ENCODE data around the gene PHACTR3.

Gene PHACTR3

DNA sequence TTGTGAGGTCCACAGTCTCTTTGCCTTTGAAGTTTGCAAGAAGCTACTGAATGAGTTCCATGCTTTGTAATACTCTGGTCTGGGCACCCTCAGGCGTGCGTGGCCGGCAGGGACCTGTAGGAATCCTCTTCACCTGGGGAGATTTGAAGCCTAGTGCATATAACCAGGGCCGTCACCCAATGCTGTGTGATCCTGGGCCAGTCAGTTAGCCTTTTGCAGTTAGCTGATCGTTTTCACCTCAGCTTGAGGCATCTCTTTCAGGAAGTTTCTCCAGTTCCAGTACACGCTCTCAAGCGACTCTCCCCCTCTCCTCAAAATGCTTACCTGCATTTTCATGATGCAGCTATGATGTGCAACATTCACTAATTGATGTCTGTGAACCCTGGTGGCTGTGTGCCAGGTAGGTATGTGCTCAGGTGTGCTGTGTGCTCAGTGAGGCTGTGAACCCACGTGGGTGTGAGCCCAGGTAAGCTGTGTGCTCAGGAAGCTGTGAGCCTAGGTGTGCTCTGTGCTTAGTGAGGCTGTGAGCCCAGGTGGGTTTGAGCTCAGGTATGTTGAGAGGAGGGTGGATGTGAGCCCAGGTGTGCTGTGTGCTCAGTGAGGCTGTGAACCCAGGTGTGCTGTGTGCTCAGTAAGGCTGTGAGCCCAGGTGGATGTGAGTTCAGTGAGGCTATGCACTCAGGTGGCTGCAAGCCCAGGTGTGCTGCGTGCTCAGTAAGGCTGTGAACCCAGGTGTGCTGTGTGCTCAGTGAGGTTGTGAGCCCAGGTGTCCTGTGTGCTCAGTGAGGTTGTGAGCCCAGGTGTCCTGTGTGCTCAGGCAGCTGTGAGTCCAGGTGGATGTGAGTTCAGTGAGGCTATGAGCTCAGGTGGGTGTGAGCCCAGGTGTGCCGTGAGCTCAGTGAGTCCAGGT, 120.4 kb downstream of the PHACTR3 start:
- H3K27ac ChIP-seq = no peak overlapping the region
- TF ChIP-seq, protein P1, sequence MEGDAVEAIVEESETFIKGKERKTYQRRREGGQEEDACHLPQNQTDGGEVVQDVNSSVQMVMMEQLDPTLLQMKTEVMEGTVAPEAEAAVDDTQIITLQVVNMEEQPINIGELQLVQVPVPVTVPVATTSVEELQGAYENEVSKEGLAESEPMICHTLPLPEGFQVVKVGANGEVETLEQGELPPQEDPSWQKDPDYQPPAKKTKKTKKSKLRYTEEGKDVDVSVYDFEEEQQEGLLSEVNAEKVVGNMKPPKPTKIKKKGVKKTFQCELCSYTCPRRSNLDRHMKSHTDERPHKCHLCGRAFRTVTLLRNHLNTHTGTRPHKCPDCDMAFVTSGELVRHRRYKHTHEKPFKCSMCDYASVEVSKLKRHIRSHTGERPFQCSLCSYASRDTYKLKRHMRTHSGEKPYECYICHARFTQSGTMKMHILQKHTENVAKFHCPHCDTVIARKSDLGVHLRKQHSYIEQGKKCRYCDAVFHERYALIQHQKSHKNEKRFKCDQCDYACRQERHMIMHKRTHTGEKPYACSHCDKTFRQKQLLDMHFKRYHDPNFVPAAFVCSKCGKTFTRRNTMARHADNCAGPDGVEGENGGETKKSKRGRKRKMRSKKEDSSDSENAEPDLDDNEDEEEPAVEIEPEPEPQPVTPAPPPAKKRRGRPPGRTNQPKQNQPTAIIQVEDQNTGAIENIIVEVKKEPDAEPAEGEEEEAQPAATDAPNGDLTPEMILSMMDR (IDR thresholded peaks at IDR 0.05) = no peak
- TF ChIP-seq ZFX (IDR thresholded peaks at IDR 0.05; ENCODE audit: borderline replicate concordance) = no peak

DNA sequence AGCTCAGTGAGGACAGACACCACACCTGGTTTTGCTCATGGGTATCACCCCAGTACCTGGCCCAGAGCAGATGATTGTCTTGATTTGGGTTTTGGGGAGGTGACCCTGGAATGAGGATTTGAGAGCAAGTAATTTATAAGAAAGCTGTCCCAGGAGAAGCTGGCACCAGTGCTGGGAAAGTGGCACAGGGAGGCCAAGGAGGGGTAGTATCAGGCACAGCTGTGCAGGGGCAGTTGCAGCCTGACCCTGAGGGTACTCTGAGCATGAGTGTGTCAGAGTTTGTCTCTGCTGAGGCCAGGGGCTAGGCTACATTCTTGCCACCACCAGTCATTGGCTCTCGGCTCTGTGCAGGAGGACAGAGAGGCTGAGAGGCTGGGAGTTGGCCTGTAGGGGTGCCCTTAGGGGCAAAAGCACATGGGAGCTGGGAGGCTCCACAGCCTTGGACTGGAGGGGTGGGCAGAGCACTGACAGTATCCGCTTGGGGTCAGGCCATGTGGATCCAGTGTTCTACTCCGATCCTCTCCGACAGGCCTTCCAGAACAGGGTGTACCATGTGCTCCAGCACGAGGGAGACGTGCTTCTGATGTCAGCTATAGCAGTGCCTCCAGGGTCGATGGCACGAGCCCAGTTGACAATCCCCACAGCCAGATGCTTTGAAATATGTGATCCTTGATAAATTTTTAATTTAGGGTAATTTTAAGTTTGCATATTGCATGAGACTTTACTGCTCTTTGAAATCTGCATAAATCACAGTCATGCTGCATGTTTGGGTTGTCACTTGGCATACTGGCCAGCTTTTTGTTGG, 121.3 kb downstream of the PHACTR3 start:
- H3K27ac ChIP-seq = no peak overlapping the region
- TF ChIP-seq ZFX (IDR thresholded peaks at IDR 0.05; ENCODE audit: borderline replicate concordance) = no peak
- TF ChIP-seq, protein P1 (IDR thresholded peaks at IDR 0.05) = no peak

DNA sequence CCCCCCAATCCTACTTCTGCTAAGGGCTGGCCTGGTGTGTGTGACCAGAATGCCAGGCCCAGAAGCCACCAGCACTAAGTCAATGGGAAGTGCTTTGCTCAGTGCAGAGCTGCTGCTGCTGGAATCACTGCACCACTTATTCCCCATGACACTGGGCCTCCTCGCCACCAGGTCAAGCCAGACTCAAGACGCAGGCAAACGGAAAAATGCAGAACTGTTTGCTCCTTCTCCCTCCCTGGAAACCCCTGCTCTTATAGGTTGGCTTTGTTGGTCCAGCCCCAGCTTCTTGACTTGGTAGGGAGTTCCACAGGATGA, 121.9 kb downstream of the PHACTR3 start:
- TF ChIP-seq, protein P1 (IDR thresholded peaks at IDR 0.05) = no peak
- no peak for TF ChIP-seq ZFX (IDR thresholded peaks at IDR 0.05; ENCODE audit: borderline replicate concordance)
- H3K27ac ChIP-seq = no peak overlapping the region

DNA sequence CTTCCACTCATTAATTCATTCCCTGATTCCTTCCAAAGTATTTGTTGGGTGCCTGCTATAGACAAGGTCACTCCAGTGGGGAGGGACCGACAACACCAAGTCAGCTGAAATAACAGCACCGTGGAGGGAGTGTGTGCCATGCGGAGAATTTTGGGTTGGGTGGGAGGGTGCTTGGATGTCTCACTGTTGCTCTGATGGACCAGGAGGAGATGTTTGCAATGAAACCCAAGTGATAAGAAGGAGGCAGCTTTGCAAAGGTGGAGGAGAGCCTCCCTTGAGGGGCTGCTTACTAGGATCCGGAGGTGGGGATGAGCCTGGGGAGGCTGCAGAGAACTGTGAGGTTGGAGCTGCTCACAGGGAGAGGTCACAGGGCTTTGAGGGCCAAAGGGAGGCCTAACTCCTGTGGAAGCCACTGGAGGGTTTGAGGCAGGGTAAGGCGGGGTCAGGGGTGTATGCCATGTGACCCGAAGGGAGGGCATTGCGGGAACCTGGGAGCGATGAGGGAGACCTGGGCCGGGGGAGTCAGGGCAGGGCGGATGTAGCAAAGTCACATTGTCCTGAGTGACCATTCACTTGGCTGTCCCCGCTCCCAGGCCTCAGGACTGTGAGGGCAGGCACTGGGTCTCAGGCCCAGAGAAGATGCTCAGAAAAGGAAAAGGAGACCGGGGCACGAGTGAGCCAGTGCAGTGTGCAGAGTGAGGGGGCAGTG, 124.5 kb downstream of the PHACTR3 start:
- H3K27ac ChIP-seq = no peak overlapping the region
- TF ChIP-seq, protein P1 (IDR thresholded peaks at IDR 0.05) = no peak
- TF ChIP-seq ZFX (IDR thresholded peaks at IDR 0.05; ENCODE audit: borderline replicate concordance) = no peak

DNA sequence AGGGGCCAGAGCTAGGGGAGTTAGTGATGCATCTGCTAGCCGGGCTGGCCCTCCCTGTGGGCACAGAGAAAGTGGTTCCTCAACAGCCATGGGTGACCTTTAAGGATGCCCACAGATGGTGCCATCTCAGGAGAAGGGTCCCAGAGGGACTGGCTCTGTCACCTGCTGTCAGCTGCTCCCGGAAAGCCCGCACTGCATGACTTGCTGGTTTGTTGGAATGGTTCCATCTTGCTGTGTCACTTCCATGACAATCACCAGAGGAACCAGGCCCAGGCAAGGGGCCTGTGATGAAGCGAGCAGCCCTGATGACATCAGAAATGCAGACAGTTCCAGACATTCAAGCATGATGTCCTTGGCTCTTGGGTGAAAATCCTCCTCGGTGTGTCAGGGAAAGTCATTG, 125.2 kb downstream of the PHACTR3 start:
- TF ChIP-seq, protein P1 (IDR thresholded peaks at IDR 0.05) = no peak
- no peak for TF ChIP-seq ZFX (IDR thresholded peaks at IDR 0.05; ENCODE audit: borderline replicate concordance)
- H3K27ac ChIP-seq = no peak overlapping the region

DNA sequence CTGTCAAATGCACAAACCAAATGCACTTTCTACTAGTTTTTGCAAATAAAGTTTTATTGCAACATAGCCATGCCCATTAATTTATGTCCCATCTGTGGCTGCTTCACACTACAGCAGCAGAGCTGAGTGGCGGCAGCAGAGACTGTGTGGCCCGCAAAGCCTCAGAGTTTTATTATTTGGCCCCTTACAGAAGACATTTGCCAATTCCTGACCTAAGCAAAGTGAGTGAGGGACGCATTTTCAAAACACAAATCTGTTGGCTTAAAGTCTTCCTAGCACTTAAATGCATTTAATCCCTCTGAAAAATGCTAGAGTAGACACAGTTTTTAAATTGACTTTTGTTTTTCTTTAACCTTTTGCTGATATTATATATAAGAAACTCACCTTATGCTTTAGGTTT, 126.4 kb downstream of the PHACTR3 start:
- no peak overlapping the region for H3K27ac ChIP-seq
- TF ChIP-seq, protein P1 (IDR thresholded peaks at IDR 0.05) = no peak
- no peak for TF ChIP-seq ZFX (IDR thresholded peaks at IDR 0.05; ENCODE audit: borderline replicate concordance)
